GM18867 (cell line): ENCODE measurements around the gene RBM19.

ENCODE experiments used
- ATAC-seq: cut with Tn5 transposase; IDR thresholded peaks from one replicate; pipeline ENCODE4 v1.9.1; 2021; ENCODE audit warnings: mild to moderate bottlenecking, moderate library complexity; ENCODE audit not compliant: unreplicated experiment

The RBM19 gene

GRCh38 chr12:113932381-113933196 lies 33.5 kb downstream of the RBM19 start:
- no peak for ATAC-seq

DNA sequence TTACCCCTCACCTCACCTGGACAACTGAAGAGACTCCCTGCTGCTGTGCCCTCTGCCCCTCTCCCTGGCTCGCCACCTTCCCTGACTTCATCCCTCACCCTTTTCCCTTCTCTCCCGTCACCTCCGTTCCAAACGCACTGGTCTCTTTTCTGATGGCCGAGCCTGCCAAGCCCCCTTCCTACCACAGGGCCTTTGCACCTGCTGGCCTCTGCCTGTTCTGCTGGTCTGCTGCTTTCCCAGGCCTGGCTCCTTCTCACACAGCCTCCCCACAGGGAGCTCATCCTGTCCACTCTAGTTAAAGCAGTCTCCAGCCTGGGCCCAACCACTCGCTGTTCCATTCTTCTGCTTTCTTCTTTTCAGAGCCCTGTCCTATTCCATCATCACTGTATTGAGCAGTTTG lies 34.6 kb downstream of the RBM19 start:
- no peak for ATAC-seq

DNA sequence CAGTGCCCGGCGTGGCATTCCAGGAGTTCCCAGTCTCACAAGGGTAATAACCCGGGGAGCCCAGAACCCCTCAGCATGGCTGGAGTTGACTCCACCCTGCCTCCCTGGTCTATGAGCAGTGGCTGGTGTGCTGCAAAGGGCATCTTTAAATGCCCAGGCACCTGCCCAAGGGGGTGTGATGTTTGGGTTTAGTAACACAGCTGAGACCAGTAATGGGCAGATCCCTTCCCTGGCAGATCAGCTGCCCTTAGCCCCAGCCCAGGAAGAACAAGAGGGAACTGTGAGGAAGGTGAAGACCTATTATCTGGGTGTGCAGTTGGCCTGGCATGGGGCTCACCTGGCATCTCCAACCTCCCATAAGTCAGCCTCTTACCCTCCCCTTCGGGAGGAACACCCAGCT lies 35.9 kb downstream of the RBM19 start:
- no peak for ATAC-seq

DNA sequence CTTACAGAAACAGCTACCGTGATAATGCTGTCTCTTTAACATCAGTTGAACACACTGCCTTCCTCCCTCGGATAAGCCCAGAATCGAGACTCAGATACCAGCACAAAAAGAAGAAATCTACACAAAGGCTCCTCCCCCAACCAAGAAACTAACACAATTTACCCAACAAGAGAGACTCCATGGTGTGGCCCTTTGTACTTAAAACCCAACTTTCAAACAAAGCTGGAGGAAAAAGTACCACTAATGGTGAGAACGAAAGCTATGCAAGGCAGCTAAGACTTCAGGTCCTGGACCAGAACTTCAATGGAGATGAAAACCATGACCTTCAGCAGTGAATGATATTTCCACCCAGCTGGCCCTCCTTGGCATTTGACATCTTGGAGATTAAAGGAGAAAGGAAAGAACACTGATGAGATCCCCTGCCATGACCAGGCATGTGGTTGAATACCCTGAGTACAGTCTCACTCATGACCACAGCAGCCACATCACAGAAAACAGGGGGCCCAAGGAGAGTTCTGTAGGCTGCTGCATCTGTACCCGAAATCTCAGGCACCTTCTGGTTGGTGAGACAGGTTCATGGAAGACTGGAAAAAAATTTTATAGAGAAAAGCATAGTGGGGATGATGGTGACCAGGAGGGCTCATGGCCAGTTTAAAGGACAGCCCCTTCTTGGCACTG lies 36.7 kb downstream of the RBM19 start:
- ATAC-seq: no peak

DNA sequence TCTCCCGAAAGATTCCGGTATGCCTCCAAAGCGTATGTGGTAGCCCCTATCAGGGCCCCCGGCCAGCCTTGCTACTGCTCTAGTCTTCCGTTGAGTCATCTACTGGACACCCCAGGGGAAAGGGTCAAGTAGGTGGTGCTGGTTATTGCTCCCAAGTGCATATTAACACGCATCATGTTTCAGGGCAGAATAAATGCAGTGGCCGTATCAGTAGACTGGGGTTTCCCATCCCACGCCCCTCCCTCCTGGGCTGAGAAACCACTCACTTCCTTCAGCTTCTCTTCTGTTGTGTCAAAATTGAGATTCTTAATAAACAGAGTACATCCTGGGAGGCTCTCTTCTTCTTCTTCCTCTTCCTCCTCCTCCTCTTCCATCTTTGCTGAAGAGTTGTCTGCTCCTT lies 39.3 kb downstream of the RBM19 start:
- ATAC-seq: no peak

DNA sequence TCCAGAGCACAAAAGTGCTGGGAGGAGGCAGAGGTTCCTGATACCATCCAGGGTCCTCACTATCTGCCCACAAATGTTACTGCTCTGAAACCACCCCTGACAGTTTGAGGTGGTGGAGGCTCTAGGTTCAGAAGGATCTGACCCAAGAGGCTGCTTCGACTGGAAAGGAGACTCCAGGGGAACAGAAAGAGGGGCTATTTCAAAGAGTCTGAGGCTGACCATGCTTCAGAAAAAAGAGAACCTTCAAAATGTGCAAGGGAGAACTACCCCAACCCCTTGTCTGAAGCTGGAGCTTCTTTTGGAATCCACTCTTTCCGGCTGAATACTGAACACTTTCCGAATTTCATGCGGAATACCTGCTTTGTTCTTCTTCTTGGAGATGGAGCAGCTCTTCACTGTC lies 41.8 kb downstream of the RBM19 start:
- no peak for ATAC-seq

DNA sequence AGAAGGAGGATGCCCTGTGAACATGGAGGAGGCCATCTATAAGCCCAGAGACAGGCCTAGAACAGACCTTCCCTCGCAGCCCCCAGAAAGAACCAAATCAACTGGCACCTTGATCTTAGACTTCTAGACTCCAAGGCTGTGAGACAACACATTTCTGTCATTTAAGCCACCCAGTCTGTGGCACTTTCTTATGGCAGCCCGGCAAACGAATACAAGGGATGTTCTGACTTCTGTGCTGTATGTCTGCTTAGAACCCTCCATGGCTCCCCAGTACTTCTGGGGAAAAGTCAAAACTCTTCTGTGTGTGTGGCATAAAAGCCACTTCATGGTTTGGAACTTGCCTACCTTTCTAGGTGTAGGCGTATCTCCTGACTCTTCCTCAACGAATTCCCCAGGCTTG lies 42.9 kb downstream of the RBM19 start:
- no peak for ATAC-seq

DNA sequence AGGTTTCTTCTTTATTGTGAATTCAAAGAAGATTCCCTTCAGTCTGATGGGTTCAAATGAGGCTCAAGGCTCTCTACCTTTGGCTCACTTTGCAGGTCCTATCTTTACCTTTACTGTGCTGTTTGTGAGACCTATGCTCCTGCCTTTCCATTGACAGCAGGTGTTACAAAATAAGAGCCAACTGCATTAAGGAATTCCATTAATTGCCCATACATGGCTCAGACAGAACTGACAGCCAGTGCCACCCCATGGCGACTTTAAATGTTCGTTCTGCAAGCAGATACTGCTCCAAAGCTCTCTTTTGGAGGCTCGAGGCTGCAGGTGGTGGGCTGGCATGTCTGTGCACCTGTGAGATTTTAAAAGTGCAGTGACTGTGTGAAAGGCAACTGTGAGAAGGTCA lies 44.7 kb downstream of the RBM19 start:
- no peak for ATAC-seq

DNA sequence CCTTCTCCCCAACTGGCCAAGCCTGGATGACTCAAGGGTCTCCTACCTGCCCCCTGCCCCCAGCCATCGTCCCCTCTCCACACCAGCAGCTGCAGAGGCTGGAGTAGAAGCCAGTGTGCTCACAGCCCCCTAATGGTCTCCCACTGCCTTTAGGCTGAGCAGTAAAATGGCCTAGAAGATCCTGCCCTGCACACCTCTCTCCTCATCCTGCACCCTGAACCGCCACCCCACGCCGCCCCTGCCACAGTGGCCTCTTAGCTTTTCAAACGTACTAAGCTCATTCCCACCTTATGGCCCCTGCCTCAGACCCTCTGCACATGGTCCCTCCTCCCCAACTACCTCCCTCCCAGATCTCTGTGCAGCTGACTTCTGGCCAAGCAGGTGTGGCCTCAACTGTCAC lies 46.3 kb downstream of the RBM19 start:
- ATAC-seq: no peak

DNA sequence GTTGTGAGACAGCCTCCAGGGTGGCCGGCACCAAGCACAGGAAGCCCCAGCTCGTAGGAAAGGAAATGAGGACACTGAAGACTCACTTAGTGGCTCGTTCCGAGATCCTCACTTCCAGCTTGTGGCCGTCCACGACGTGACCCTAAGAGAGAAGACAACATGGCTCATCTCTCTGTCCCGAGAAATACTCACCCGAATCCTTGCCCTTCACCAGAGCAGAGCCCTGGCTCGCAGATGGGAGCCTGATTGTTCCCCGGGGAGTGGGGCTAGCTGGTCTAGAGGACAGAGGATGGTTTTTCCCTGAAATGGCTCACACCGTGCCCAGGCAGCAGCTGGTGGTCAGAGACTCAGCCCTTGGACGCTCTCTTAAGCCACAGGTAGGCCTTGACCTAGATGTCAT lies 47.8 kb downstream of the RBM19 start:
- ATAC-seq: no peak

DNA sequence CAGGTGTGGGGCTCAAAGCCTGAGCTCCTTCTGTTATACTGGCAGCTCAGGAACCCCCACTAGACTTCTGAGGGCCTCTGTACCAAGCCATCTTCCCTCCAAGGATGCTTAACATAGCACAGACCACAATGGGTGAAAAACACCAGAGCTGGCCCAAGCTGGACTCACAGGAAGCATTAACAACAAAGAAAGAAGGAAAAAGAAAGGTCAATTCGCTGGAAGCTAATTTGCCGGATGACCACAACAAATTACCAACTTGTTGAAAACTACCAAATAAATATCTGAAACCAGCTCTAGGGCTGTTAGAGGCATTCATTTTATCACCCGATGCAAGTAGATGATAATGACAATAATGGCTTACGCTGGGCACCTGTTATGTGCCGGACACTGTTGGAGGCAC lies 48.7 kb downstream of the RBM19 start:
- no peak for ATAC-seq

- ATAC-seq: no peak
These were observed 51.3 kb downstream of the RBM19 start for GRCh38 chr12:113914806-113915205.

- ATAC-seq: no peak
These were observed 51.9 kb downstream of the RBM19 start for GRCh38 chr12:113914176-113914575.

DNA sequence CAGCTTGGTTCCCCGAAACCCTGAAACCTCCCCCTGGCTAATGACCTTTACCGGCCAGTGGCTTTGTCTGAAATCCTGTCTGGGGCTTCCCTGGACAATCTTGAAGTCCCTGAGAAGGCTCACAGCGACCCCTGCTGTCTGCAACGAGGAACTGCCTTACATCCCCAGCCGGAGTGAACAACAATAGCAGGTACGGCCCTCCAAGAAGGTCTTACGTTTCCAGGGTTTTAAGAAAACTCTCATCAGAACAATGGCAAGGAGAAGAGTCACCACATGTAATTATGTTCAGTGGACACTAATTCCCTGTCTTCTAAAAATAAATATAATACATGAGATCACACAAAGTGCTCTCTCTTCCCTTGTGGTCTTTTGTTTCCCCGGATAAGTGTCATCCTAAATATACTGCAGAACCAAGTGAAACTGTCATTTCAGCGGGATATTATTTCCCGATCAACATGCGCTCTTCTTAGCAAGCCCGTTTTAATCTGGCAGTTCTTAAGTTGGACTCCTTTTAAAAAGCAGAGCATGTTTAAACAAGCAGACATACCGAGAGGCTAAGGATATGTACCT lies 53.3 kb downstream of the RBM19 start:
- no peak for ATAC-seq

- no peak for ATAC-seq
These were observed 54.0 kb downstream of the RBM19 start for GRCh38 chr12:113911971-113912759.

- ATAC-seq: no peak
These were observed 55.3 kb downstream of the RBM19 start for GRCh38 chr12:113910751-113911272.

GRCh38 chr12:113909776-113910420 lies 56.2 kb downstream of the RBM19 start:
- ATAC-seq: no peak

GRCh38 chr12:113908584-113909100 lies 57.5 kb downstream of the RBM19 start:
- no peak for ATAC-seq

GRCh38 chr12:113907446-113908180 lies 58.5 kb downstream of the RBM19 start:
- ATAC-seq: no peak
